ENCODE measurements around the gene NIT1.
"Not testable (repeated sequence)": the region's sequence is repeated elsewhere in the genome, so short reads cannot be mapped to it uniquely, and the experiment has no call there.

Gene NIT1

DNA sequence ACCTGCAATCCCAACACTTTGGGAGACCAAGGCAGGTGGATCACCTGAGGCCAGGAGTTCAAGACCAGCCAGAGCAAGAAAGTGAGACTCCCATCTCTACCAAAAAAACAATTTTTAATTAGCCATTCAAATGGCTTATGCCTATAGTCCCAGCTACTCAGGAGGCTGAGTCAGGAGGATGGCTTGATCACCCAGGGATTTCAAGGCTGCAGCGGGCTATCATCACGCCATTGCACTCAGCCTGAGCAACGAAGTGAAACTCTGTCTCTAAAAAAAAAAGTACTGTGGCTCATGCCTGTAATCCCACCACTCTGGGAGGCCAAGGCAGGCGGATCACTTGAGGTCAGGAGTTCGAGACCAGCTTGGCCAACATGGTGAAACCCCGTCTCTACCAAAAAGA is 1.9 kb upstream of the NIT1 start:
- not testable (repeated sequence) for DNase-seq

GRCh38 chr1:161119092-161119903 is 1.4 kb downstream of the NIT1 start:
- peak; percentile 72 for DNase-seq

- no peak for DNase-seq
These were observed 3.2 kb downstream of the NIT1 start for GRCh38 chr1:161121042-161121650.

- DNase-seq = no peak
These were observed 3.9 kb downstream of the NIT1 start for GRCh38 chr1:161121834-161122233.

DNA sequence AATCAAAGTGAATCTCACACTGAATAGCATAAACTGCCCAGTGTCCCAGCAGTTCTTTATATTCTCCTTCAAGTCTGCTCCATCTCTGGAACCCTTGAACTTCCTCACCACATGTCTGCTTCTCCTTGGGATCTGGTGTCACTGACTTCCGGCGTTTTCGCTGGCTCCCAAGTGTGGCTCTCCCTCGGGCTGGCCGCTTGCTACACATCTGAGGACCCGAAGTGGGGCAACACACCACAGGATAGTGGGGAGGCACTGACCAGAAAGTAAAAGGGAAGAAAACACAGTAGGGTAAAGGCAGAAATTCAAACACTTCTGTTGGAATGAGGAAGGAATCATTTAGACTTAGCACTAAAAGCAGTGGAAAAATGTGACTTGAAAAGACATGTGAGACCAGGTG is 5.1 kb downstream of the NIT1 start:
- DNase-seq = no peak

- no peak for DNase-seq
These were observed 9.7 kb downstream of the NIT1 start for GRCh38 chr1:161127649-161128048.

- DNase-seq = no peak
These were observed 10.9 kb downstream of the NIT1 start for GRCh38 chr1:161128591-161129420.

- DNase-seq = no peak
These were observed 12.4 kb downstream of the NIT1 start for GRCh38 chr1:161130266-161130665.

DNA sequence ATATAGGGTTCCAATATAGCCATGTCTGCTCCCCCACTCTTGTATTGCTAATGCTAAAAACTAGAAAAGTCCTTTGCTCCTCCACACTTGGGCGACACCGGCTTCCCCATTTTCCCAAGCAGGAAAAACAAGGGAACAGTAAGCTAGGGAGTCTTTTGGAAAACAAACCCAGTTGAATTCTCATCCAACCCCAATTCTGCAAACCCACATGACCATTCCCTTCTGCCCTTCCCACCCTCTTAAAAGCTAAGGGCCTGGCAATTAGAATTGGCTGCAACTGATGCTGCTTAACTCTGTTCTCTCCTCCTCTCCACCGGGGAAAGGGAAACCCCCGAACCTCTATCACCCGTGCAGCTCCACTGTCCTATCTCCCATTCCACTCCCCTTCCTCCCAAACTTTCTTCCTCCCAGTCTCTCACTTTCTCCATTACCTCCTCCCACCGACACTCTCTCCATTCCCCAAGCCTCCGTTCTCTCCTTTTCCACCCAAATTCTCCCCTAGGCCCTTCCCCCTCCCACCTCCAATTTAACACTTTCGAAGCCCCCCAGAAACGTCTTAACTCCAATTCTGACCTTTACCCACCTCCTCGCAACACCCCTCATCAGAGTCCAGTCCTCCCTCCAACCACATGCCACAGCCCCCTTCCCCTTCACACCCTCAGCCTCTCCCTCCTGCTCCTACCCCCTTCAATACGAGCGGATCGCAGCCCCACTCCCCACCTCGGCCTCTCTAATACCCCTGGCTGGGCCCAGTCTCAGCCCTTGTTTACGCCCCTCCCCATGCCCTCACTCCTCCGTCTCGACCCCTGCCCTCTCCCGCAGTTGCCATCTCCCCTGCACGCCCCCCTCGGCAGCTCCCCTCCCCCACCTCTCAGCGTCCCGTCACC is 13.9 kb downstream of the NIT1 start:
- DNase-seq = no peak

DNA sequence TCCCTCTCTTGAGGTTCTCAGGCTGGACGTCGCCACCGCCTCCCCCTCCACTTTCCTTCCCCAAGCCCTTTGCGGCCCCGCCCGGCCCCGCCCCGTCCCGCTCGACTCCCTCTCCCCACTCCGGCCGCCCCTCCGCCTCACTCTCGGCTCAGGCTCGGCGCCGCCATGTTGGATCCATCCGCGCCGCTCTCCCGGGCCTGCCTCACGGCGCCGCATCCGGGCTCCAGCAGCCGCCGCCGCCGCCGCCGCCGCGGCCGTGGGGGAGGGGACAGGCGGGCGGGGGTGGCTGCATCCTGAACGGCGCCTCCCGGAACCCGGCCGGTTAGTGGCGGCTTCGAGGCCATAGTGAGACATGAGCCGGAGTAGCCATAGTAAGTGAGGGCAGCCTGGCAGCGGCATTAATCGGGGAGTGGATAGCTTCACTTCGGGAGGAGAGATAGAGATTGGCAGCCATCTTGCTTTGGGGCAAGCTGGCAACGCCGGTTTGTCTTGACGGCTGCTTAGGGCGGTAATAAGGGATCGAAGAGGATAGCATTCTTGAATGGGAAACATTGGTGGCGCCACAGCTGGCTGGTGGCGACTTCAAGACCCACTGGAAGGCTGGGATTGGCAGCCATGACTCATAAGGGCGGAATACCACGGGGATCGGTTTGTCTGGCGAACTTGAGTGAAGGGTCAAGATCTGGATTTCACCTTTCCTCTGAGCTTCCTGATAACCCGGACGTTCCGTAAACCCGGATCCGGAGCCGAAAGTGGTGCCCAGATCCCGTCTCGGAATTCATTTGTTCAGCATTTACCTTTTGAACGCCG is 14.7 kb downstream of the NIT1 start, which contains the start of gene DEDD:
TSS of gene DEDD (minus strand) at position 258 of the 810 bp plus-strand sequence. CDS start 8,205 bp downstream, outside the sequence.
- DNase-seq = peak; percentile 92

DNA sequence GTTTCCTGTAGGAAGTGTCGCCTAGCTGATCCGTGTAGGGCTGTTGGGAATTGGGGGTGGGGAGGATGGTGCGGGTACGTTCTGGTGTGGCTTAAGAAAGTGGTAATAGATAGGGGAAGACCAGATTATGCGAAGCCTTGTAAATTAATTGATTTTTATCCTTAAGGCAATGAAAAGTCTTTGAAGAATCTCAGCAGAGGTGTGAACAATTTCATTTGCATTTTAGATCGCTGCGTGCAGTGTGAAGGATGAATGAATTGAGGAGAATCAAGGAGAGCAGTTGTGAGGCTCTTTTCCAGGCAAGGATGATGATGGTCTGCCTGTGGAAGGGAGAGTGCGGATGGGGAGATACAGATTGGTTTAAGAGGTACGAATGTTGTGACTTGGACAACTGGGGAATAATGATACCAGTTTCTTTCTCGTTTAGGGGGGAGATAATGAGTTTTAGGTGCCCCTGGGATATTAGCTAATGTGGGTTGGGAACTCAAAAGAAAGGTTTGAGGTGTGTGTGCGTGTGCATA is 15.4 kb downstream of the NIT1 start:
- no peak for DNase-seq

- DNase-seq = no peak
These were observed 20.0 kb downstream of the NIT1 start for GRCh38 chr1:161137881-161138280.

GRCh38 chr1:161138431-161138830 is 20.5 kb downstream of the NIT1 start:
- DNase-seq = no peak

DNA sequence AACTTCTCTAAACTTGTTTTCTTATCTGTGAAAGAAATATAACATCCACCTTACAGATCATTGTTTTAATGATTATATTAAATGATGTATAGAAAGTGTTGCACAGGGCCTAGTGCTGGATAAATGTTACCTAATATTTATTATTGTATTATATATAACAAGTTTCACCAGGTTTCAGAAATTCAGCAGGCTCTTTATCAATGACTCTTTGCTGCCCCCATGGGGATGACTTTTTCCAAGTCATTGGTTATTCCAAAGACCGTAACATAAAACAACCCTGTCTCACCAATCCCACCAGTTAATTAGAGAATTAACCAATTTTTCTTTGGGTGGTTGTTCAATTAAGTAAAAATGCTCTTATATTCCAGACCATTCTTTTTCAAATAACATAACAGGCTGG is 21.9 kb downstream of the NIT1 start:
- DNase-seq = no peak

DNA sequence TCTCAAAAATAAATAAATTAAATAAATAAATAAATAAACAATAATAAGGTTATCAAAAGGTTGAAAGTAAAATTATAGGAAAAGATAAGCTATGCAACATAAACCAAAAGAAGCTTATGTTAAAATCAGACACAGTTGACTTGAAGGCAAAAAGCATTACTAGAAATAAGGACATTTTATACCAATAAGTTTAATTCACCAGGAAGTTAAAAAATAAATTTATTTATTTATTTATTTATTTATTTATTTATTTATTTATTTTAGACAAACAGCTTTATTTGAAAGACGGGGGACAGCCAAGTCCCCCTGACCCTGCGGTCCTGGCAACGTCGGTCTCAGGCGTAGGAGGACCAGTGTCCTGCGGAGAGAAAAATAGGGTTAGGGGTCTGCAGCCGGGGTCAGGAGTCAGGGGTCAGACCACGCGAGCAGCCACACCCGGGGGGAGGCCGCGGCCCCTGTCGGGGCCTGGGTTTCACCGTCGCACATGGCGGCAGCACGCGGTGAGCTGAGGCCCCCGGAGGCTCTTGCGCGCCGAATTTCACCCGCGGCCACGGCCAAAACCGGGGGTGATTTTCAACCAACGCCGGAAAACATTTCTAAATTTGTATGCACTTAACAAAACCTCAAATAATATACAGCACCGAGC is 23.0 kb downstream of the NIT1 start:
- DNase-seq = no peak

- no peak for DNase-seq
These were observed 27.9 kb downstream of the NIT1 start for GRCh38 chr1:161145832-161146231.

DNA sequence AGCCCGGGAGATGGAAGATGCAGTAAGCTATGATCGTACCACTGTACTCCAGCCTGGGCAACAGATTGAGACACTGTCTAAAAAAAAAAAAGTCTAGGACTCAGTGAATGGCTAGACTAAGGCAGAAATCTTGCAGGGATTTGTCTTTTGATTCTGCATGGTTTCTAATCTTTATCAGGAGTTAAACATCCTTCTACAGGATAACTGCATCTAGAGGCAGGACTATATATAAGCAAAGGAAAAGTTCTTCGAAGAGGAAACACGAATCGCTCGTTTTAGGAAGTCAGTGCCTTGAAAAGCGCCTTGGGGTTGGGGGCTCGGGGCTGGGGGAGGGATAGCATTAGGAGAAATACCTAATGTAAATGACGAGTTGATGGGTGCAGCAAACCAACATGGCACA is 35.3 kb downstream of the NIT1 start:
- DNase-seq = no peak

GRCh38 chr1:161153682-161154337 is 35.9 kb downstream of the NIT1 start, which contains the start of gene UFC1:
Gene UFC1, plus strand, starts transcription at chr1:161153978. Its CDS starts 20 bp downstream, at chr1:161153998.
- peak; percentile 87 for DNase-seq

GRCh38 chr1:161157867-161158266 is 40.0 kb downstream of the NIT1 start:
- DNase-seq = no peak
